Fibroblast of the aortic adventitia (primary cell): Measurements from ENCODE around the gene SLCO2B1. TPM values are rescaled to one million over a fixed set of nuclear protein-coding genes. Genes with fewer than 3 reads are reported as not detected.

Source experiments
- DNase-seq: peaks from one replicate; pipeline ENCODE4 v3.0.0-alpha.2; 2010; ENCODE audit warnings: low read depth
- H3K4me3 ChIP-seq: 2 replicates; pipeline ENCODE4 v1.5.1; 2011; ENCODE audit warnings: low read depth, mild to moderate bottlenecking, control low read depth, low read length, moderate library complexity
- total RNA-seq: library from RNA; depleted of rRNA; stranded (reverse); fragments of >200 nt; gene quantifications from 2 replicates; pipeline ENCODE4 v1.2.3, GENCODE V29; 2012; ENCODE audit warnings: low replicate concordance
- TF ChIP-seq, protein P1 (sequence below): IDR thresholded peaks from 2 replicates; pipeline ENCODE4 v1.5.1; 2011; ENCODE audit warnings: mild to moderate bottlenecking, low read length, control low read depth, inconsistent platforms; ENCODE audit not compliant: insufficient read depth

Gene SLCO2B1
- total RNA-seq, 1 donor: not detected

DNA sequence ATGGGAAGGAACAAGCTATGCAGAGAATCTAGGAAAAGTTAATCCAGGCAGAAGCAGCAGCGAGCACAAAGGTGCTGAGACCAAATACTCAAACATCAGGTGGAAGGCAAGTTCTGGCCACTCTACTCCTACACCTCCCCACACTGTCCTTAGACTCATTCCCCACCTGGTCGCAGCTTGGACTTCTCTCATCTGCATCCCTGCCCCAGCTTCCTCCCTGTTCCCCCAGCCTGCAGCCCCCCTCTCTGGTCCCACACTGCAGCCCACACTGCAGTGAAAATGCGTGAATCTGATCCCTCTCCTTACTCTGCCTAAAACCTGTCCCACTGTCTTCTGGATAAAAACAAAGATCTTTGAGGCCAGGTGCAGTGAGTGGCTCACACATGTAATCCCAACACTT lies 98.8 kb downstream of the SLCO2B1 start:
- TF ChIP-seq, protein P1, sequence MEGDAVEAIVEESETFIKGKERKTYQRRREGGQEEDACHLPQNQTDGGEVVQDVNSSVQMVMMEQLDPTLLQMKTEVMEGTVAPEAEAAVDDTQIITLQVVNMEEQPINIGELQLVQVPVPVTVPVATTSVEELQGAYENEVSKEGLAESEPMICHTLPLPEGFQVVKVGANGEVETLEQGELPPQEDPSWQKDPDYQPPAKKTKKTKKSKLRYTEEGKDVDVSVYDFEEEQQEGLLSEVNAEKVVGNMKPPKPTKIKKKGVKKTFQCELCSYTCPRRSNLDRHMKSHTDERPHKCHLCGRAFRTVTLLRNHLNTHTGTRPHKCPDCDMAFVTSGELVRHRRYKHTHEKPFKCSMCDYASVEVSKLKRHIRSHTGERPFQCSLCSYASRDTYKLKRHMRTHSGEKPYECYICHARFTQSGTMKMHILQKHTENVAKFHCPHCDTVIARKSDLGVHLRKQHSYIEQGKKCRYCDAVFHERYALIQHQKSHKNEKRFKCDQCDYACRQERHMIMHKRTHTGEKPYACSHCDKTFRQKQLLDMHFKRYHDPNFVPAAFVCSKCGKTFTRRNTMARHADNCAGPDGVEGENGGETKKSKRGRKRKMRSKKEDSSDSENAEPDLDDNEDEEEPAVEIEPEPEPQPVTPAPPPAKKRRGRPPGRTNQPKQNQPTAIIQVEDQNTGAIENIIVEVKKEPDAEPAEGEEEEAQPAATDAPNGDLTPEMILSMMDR: no peak
- DNase-seq: no peak
- H3K4me3 ChIP-seq: no peak overlapping the region

DNA sequence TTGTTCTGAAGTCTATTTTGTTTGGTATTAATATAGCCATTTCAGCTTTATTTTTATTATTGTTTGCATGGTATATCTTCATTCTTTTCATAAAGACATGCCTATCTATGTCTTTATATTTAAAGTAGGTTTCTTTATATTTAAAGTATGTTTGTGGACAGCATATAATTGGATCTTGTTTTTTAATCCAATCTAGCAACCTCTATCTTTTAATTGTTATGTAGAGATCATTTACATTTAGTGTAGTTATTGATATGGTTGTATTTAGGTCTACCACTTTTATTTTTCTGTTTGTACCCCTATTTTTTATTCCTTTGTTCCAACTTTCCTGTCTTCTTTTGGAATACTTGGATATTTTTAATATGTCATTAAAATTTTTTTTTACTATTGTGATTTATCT lies 103.4 kb downstream of the SLCO2B1 start:
- TF ChIP-seq, protein P1: no peak
- DNase-seq: no peak
- H3K4me3 ChIP-seq: no peak overlapping the region

Other genes starting within 250 kb of the SLCO2B1 start
- gene XRRA1, start 202.0 kb upstream of the SLCO2B1 start, total RNA-seq: 14.5 and 28.0 TPM in 2 replicates
- gene SPCS2, start 201.8 kb upstream of the SLCO2B1 start, total RNA-seq: 7.2 and 43.5 TPM in 2 replicates
- 2.9 and 5.2 TPM in 2 replicates for gene NEU3, start 162.2 kb upstream of the SLCO2B1 start, total RNA-seq
- gene OR2AT4, start 54.2 kb upstream of the SLCO2B1 start, total RNA-seq: under 0.01 TPM in 1 of 2 replicates, not detected in the other
- 0.08 TPM in 1 of 2 replicates, not detected in the other for gene TPBGL, start 89.7 kb downstream of the SLCO2B1 start, total RNA-seq
- gene ARRB1, start 200.6 kb downstream of the SLCO2B1 start, total RNA-seq: 32.0 and 36.3 TPM in 2 replicates
- gene RPS3, start 248.4 kb downstream of the SLCO2B1 start, total RNA-seq: 2,208 and 3,605 TPM in 2 replicates